ENCODE results near the gene CALM1.

Gene CALM1

DNA sequence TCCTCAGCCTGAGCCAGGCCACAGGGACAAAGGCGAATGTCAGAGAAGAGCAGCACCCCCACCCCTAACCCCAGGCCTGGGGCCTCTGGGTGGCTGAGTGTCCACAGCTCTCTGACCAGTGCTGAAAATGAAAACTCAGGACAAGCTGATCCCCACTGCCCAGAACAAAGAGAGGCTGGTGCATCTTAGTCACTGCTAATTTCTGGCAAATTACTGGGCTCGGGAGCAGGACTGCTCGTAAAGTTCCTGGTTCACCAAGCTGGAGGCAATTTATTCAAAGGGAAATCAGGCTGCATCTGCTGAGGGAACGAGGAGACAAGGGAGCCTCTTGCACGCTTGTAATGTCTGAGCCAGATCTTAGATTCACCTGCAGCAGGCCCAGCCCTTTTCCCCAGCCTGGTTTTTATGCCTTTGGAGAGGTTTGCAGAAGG, 43.2 kb downstream of the CALM1 start:
- in situ Hi-C loops (cut with MboI; ENCODE audit: low sequenced_read_pairs), result no loop called here

DNA sequence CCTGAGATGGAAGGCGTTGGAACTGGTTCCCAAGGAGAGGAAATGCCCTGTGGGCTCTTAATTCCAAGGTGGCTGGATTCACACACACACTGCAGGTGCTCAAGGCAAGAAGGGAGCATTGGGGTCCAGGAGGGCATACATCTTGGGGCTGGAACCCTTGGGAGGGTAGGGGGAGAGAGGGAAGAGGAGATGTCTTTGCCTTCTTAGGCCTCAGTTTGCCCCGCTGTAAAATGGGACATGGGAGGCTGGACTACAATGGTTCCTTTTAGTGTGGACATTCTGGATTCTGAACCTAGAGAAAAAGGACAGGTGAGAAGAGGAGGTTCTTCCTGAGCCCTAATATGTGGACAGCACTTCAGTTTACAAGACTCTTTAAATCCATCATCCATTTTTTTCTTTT, 43.8 kb downstream of the CALM1 start:
- in situ Hi-C loops (cut with MboI; ENCODE audit: low sequenced_read_pairs), result no loop called here

DNA sequence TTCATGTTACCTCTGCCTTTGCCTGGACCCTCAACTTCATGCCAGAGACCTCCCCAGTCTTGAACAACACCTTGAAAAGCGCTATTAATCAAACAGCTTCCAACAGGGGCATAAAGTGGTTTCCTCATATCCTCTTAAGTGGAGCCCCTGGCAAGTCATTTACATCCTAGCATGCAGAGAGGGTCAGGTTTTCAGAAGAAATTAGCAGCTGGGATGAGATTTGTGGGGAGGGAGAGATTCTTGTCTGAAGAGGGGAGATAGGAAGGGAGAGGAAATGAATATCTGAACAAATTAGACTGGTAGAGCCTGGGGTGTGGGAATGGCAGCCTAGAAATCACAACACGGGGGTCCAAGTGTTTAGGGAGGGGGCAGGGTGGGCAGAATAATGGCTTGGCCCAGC, 45.6 kb downstream of the CALM1 start:
- in situ Hi-C loops (cut with MboI; ENCODE audit: low sequenced_read_pairs), result no loop called here

DNA sequence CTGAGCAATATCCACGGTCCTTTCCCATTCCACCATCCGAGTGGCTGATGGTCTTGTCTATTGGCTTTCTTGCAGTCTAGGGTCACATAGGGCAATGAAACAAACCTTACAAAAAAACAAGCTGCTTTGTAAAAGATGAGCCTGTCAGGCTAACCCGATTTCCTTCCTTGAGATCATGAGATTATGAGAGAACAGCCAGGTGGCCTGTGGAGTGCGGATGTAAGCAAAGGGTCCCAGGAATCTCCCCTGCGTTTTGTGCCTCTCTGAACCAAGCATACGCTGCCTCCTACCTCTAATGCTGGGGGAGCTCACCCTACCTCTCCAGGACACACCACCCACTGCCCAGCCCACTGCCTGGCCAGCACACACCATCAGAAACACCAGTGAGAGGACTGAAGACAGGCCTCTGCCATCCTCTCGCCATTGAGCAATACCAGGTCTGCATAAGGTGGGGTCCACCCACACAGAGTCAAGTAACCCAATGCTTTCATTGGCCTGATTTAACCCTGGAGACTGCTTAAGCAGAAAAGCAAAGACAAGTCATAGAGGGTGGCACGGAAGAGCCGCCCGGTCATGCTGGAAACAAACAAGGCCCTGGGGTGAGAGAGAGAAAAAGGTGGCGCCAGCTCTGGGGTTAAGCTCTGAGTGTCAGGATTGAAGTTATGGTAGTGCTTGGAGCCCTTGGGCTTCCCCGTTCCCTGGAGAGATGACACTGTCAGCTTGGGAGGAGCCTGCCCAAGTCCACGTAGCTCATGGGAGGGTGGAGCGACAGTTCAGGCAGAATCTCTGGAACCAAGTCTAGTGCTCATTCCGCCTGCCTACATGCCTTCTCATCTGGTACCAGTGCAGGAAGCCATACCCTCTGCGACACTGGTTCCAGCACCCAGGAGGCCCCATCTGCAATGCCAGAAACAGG, 46.6 kb downstream of the CALM1 start:
- in situ Hi-C loops (cut with MboI; ENCODE audit: low sequenced_read_pairs), result no loop called here

- in situ Hi-C loops (cut with MboI; ENCODE audit: low sequenced_read_pairs), result no loop called here
Observed at GRCh38 chr14:90444077-90444696, 47.4 kb downstream of the CALM1 start.

DNA sequence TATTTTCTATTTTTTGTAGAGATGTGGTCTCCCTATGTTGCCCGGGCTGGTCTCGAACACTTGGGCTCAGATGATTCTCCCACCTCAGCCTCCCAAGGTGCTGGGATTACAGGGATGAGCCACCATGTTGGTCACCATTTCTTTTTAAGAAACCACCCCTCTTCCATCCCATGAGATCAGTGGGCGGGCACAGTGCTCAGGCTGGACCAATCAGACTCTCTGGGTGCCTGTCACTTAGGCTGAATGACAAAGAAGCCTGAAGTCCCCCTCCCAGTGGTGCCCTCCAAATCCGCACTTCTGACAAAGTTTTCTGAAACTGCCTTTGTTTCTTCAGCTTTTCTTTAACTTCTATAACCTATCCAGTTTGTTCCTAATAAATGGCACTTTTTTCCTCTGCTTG, 48.2 kb downstream of the CALM1 start:
- in situ Hi-C loops (cut with MboI; ENCODE audit: low sequenced_read_pairs), result no loop called here

- in situ Hi-C loops (cut with MboI; ENCODE audit: low sequenced_read_pairs), result no loop called here
Observed at GRCh38 chr14:90446405-90446804, 49.6 kb downstream of the CALM1 start.

DNA sequence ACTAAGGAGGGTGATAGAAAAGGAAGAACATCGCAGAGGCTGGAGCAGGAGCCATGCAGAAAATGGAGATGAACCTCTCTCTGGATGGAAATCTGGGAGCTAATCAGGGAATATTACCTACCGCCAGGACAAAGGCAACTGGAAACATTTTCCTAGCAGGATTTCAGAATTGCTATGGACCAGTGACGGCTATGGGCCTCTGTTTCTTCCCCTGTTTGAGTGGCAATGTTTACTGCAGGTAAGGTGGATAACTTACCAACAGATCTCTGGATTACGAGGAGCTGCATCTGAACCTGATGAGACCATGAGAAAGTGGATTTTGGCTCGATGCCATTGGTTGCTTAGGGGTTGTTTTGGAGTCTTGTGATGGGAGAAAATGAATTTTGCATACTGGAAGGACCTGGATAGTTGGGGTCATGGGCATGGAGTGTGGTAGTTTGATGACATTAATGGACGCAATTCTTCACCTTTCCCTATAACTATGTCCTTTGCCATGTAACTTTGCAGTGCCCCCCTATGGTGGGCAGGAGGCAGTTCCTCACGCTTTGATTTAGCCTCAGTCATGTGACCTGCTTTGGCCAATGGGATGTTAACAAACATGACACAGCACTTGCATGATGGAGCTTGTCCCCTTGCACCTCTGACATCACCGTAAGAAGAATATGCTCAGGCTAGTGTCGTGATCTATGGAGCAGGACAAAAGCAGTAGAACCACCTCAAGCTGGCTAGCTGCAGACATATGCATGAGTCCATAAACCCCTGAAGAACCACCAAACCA, 51.1 kb downstream of the CALM1 start:
- in situ Hi-C loops (cut with MboI; ENCODE audit: low sequenced_read_pairs), result no loop called here

DNA sequence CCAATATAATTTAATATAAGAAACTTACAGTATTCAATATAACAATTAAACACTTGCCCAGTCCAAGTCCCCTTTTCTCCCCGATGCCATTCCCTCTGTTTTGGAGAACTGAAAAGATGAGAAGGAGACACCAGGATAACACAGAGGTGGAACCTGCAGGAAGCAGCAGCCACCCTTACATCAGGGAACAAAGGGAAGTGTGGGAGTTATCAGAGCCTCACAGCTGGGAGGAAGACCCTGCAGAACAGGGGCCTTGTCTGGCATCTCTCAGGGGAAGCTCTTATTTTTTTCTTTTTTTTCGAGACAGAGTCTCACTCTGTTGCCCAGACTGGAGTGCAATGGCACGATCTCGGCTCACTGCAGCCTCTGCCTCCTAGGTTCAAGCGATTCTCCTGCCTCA, 52.6 kb downstream of the CALM1 start:
- in situ Hi-C loops (cut with MboI; ENCODE audit: low sequenced_read_pairs), result no loop called here

DNA sequence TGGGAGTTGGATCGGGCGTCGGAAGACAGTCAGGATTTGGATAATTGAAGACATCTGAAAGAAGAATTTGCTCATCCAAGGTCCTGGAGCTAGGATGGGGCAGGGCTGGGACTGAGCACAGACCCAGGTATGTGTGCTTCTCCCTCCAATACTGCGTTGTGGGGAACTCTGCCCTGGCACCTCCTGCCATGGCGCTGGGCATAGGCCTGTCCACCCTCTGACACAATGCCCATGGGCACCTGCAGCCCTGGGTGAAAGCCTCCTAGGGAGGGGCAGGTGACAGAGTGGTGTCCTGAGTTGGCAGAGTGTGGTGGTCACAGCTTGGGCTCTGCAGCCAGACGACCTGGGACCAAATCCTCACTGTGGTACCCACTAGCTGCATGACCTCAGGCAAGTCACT, 53.3 kb downstream of the CALM1 start:
- in situ Hi-C loops (cut with MboI; ENCODE audit: low sequenced_read_pairs), result no loop called here

GRCh38 chr14:90450667-90451066, 53.8 kb downstream of the CALM1 start:
- in situ Hi-C loops (cut with MboI; ENCODE audit: low sequenced_read_pairs), result no loop called here

DNA sequence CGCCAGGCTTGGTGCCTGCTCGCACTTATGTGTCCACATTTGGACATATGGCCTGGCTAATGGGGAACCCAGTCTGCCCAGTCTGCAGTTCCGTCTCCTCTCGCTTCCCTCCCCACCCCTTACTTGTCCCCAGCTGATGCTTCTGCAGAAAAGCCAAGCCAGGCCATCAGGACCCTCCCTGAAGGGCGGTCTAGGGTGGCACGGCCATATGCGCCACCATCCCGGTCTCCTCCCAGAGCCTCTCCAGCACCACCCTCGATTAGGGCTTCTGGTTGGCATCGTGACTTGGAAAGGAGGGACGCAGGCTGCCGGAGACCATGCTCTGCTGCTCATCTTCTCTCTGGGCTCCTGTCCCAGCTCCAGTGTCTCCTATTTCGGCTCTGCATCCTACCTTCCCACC, 54.6 kb downstream of the CALM1 start:
- in situ Hi-C loops (cut with MboI; ENCODE audit: low sequenced_read_pairs), result no loop called here

GRCh38 chr14:90451961-90452360, 55.1 kb downstream of the CALM1 start:
- in situ Hi-C loops (cut with MboI; ENCODE audit: low sequenced_read_pairs), result no loop called here

DNA sequence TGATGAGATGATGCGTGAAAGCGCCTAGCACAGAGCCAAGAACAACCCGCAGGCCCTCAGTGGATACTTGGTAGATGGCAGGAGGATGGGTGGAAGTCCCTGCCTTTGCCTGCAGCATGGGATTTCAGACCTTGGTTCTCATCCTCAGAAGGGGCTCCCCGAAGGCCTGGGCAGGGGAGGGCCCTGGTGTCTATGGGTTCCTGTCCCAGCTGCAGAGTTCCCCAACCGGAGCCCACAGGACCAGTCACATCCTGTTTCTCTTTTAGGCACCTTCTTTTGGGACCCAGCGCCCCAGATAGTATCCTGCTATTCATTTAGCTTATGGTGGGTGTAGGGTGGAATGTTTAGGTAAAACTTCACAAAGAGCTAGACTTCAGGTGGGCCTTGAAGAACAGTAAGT, 55.5 kb downstream of the CALM1 start:
- in situ Hi-C loops (cut with MboI; ENCODE audit: low sequenced_read_pairs), result no loop called here

DNA sequence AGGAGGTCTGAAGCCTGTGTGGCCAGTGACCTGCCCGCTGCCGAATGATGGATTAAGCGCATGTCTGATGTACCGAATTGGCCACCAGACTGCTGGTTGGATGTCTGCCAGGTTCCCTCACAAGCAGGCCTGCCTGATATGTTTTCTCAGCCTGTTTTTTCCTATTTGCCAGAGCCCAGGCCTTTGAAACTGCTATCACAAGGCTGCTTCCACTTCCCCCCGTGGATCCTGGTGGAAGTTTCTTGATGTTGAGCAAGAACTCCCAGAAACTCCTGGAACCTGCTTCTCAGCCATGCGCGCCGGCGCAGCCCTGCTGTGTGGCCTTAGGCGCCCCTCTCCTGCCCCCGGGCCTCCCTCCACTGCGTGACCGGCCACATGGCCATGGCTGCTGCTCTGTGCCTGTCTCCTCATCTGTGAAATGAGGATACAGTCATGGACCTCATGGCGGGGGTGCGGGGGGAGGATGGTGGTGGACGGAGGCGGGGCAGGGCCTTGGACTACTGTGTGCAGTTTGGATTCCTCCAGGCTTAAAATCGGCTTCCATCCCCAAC, 56.6 kb downstream of the CALM1 start:
- in situ Hi-C loops (cut with MboI; ENCODE audit: low sequenced_read_pairs), result no loop called here

- in situ Hi-C loops (cut with MboI; ENCODE audit: low sequenced_read_pairs), result no loop called here
Observed at GRCh38 chr14:90454041-90455000, 57.5 kb downstream of the CALM1 start.

GRCh38 chr14:90455100-90455571, 58.3 kb downstream of the CALM1 start:
- in situ Hi-C loops (cut with MboI; ENCODE audit: low sequenced_read_pairs), result no loop called here

GRCh38 chr14:90456551-90456950, 59.7 kb downstream of the CALM1 start:
- in situ Hi-C loops (cut with MboI; ENCODE audit: low sequenced_read_pairs), result no loop called here

- in situ Hi-C loops (cut with MboI; ENCODE audit: low sequenced_read_pairs), result no loop called here
Observed at GRCh38 chr14:90457186-90457585, 60.4 kb downstream of the CALM1 start.
